ENCODE measurements around the gene NKD1.

- TF ChIP-seq POLR2AphosphoS5 (IDR thresholded peaks at IDR 0.05) (no peak), POLR2A (IDR thresholded peaks at IDR 0.05) (no peak)
- TF ChIP-seq, protein P1, sequence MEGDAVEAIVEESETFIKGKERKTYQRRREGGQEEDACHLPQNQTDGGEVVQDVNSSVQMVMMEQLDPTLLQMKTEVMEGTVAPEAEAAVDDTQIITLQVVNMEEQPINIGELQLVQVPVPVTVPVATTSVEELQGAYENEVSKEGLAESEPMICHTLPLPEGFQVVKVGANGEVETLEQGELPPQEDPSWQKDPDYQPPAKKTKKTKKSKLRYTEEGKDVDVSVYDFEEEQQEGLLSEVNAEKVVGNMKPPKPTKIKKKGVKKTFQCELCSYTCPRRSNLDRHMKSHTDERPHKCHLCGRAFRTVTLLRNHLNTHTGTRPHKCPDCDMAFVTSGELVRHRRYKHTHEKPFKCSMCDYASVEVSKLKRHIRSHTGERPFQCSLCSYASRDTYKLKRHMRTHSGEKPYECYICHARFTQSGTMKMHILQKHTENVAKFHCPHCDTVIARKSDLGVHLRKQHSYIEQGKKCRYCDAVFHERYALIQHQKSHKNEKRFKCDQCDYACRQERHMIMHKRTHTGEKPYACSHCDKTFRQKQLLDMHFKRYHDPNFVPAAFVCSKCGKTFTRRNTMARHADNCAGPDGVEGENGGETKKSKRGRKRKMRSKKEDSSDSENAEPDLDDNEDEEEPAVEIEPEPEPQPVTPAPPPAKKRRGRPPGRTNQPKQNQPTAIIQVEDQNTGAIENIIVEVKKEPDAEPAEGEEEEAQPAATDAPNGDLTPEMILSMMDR (IDR thresholded peaks at IDR 0.05), result no peak
These were observed 66.9 kb downstream of the NKD1 start for GRCh38 chr16:50614955-50615724.
